Measurements from ENCODE around the gene CDK6.

Gene CDK6

DNA sequence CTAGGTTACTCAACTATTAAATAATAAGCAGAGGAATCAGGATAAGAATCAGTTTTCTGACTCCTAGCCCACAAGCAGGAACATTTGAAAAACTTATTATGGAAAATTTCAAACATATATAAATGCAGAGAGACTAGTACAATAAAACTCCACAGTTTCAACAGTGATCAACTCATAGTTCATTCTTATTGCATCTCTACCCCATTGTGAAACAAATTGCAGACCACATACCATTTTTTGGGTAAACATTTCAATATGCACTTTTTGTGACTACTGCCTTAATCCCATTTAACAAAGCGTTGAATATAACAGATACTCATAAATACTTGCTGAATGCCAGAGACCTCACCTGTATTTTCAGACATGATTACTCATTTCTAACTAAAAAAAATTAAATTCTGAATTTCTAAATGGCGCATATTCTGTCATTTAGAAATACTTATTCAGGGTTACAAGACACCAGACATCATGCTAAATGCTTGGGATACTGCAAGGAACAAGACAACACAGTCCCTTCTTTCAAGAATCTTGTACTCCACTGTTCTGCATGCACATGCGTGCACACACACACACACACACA lies 11.4 kb downstream of the CDK6 start:
- no peak for DNase-seq

DNA sequence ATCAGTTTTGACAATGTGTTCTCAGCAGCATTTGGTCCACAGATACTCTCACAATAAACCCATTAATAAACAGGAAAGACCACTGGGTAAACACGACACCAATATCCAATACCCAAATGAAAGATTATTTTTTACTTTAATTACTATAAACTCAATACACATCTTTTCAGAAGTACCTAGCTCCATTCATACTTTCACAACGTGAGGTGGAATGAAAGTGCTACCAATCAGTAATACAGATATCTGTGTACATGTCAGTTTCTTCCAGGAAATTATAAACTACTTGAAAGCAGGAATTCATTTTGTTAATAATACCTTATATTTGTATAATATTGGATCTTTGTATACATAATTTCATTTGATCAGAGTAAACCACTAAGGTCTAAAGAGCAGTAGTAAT lies 11.9 kb downstream of the CDK6 start:
- DNase-seq: no peak

DNA sequence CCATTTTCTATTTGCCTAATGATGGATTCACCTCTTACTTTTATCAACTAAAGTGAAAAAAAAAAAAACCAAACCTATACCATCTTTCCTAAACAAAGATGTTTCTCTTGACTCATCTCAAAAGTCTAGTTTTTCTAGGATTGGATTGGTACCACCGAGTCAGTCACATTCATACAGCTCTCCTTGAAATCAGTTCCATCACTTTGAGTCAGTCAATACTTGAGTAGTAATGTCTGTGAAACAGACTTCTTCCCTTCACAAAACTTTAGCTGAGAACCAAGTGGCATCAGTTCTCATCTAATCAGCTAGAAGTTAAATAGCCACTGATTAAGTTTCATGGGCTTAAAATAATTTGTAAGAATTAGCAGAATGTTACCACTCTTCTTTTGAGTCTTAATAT lies 13.3 kb downstream of the CDK6 start:
- DNase-seq: no peak

DNA sequence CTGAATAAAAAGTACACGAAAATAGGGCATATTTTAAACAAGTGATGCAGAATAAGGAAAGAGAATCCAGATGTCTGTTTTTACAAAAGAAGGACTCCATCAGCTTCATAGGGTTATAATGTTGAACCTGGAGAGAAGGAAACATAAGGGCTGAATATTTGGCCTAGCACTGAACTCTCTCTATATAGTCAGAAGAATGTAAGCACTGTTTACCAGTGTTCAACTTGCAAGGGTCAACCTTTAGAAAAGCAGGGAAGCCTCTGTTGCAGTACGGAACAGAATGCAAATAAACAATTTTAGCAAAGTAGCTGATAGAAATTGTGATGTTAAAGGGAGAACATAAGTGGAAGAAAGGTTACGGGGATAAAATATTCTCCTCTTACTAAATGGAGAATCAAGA lies 16.2 kb downstream of the CDK6 start:
- no peak for DNase-seq

DNA sequence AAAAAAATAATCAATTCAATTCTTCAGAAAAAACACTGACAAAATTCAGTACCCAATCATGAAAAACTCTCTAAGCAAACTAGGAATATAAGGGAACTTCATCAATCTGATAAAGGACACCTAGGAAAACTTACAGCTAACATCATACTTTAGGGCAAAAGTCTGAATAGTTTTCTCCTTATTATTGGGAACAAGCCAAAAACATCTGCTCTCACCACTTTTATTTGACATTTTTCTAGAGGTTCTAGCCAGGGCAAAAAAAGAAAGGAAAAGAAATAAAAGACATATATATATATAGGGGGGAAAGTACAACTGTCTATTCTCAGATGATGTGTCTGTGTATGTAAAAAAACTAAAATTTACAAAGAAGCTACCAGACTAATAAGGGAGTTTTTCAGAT lies 19.0 kb downstream of the CDK6 start:
- no peak for DNase-seq

DNA sequence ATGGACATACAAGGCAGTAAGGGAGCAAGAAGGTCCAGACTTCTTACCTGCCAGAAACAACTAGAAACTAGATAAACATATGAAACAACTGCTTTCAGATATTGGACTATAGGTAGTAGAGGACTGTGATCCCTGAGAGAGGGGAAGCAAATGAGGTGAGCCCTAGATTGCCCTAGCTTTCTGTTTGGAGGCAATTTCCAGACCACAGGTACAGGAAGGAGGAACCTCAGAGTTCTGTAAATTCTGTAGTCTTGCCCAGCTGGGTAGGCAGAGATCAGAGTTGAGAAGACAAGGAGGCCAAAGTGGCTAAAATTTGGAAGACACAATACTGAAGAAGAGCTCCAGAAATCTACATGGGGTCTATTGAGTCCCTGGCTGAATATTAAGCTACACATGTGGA lies 21.0 kb downstream of the CDK6 start:
- no peak for DNase-seq

DNA sequence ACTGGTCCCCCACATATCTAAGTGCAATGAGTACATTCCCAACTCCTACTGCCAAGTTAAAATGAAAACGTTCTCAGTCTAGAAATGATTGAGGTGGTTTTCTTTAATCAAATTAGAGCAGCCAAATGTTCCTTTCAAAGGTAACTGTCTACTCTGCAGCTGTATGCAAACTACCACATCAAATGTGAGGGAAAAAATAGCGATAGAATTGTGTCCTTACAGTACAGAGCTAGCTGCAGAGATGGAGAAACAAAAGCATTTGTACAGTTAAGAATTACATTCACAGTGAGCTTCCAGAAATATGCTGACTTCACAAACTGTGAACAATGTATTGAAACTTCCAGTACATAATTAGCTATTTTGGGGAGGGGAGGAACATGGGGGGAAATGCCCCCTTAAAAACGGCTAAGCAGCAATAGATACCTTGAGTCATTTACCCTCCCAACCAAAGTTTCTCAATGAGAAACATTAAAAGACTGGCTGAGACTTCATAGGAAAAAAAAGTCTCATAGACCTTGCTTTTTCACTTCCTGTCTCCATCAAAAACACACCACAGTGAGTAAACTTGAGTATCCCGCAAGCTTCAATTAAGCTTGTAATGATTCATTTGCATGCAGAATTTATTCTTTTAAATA lies 22.9 kb downstream of the CDK6 start:
- DNase-seq: peak; percentile 39

DNA sequence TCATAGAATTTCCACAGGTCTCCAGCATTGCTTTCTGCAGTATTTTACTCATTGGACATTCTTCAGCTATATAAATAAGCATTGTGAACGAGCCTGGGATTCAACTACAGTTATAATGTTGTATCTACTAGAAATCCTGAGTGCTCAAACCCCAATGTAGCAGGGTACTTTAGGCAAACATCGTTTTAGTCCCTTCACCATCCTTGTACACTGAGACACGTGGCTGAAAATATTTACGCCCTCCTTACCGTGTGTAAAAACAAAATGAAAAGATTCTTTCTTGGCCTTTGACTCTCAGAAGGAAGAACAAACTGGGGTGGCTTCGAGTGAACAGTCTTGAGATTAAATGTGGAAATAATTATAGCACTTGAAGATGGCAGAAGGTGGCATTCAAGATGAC lies 25.2 kb downstream of the CDK6 start:
- DNase-seq: no peak

DNA sequence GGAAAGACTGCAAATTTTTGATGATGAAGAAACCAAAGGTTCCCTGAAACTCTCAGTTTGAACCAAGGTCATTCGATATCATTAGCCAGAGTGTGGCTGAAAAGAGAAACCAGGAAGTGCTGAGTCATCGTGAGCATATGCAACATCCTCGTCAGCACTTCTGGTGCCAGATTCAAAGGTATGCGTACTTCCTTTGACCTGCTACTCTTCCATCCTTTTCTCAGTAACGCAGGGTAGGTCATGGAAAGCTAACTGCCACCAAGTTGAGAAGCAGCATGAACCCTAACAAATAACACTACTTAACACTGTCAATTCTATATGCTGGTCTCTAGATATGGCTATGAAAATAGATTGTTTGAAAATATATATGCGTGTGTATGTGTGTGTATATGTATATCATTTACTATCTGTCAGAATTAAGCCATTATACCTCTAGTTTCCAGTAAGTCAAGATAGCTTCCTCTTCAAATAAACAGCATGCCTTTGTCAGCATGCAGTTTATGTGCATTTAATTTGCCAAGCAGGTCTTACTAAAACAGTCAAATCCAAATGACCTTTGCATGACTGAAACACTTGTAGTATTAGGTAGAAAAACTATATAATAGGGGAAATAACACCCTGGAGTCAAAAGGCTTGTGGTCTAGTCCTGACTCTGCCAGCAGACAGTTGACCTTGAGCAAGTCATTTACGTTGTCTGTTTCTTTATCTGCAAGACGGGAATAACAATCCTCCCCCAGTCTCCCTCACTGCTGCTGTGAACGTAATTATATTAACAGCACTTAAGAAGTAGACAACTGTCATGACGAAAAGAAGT lies 26.4 kb downstream of the CDK6 start:
- peak; percentile 90 for DNase-seq

DNA sequence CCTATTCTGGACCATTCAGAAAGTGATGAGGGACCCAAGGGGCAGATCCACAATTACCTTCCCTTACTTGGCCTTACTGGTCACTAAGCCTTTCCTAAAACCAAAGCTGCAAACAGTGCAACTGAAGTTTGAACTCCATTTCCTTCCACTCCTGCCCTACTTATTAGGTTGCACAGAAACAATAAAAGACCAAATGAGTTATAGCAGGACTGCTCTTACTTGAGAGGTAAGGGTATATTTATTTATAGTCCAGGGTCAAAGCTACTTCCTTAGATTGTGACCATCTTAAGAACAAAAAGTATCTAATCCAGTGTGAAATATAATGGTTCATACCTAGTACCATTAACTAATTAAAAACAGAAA lies 27.0 kb downstream of the CDK6 start:
- no peak for DNase-seq

DNA sequence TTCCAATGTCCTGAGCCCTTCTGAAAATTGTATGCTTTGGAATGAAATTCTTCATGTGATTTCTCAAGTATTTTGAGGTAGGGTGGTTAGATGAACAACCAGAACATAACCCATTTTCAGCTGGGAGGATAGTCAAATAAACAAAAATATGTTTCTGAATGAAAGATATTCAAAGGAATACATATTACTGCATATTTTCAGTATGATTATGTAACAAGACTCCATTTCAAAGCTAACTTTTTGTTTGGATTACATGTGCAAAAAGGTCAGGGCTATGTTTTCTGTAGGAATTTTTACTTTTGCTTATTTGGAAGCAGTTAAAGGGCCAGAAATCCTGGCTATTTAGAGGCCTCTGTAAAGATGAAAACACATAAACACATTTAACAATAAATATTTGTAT lies 27.7 kb downstream of the CDK6 start:
- no peak for DNase-seq

DNA sequence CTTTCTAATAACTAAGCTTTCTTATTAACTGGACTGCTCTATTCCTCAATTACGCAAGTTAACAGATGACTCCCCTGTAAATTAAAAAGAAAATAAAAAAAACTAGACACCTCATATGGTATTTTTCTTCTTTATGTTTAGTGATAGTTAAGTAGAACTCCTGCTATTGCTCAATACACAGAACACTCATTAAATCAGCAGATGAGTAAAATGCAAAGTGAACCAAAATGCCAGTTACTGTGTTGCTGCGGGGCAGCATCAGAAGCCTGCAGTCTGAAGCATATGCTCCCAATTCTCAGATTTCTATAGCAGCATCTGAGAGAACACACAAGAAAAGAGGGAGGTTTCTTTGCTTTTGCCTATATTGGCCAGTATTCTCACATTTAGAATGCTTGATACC lies 28.4 kb downstream of the CDK6 start:
- DNase-seq: no peak

DNA sequence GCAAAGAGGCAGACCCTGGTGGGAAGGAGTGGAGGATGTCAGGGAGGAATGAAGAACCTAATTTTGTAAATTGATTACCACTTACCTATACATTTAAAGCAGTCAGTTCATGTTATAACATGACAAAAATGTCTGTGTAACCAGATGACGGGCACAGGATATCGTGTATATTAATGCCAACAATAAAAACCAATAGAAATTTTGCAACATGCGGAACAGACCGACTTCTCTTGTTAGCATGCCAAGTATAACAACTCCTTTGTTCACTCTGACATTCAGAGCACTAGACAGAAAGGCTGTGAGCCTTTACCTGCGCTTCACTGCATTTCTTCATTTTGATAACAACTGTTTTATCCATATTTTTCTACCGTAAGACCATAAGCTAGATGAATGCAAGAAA lies 29.9 kb downstream of the CDK6 start:
- DNase-seq: no peak

DNA sequence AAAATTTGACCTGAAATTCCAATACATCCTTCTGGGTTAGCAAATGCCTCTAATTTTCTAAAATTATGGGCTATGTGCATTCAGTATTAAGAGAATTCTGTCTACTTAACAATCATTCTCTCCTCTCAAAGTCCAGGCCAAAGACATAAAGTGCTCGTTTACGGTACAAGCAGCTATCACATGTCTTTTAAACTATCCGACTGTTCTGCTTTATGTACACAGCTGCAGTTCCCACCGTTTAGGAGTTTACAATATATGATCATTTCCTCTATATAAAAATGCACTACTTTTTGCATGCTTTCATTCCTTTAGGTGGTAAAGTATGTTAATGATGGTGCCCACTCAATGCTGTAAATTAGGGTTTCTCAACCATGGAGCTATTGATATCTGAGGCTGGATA lies 34.0 kb downstream of the CDK6 start:
- no peak for DNase-seq

DNA sequence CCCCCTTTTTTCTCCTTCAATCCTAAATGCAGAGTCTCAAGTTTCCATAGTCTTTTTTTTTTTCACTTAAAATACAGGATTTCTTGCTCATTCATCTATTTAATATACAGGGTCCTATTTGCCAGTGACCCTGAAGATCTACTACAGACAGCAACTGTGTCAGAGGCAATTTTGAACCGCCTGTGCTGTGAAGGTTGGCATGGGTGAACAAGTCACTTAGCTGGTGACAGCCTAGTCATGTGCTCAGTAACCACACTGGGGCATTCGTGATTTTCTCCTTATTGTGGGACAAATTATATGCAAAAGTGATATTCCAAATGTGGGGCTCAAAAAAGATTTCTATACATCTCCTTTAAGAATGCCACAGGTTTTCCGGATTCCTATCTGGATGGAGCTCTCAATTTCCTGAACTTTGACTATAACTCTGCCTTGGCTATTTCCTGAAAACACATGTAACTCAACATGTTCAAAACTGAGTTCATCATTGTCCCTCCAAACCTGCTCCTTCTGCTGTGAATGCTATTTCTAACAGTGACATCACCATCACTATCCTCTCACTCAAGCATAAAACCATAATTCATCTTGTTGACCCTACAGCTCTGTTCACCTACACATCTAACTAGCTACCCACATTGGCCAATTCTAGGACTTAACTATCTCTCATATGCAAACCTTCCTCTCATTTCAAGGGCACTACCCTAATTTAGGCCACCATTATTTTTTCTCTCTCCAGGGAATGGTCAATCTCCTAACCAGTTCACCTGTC lies 36.7 kb downstream of the CDK6 start:
- no peak for DNase-seq

DNA sequence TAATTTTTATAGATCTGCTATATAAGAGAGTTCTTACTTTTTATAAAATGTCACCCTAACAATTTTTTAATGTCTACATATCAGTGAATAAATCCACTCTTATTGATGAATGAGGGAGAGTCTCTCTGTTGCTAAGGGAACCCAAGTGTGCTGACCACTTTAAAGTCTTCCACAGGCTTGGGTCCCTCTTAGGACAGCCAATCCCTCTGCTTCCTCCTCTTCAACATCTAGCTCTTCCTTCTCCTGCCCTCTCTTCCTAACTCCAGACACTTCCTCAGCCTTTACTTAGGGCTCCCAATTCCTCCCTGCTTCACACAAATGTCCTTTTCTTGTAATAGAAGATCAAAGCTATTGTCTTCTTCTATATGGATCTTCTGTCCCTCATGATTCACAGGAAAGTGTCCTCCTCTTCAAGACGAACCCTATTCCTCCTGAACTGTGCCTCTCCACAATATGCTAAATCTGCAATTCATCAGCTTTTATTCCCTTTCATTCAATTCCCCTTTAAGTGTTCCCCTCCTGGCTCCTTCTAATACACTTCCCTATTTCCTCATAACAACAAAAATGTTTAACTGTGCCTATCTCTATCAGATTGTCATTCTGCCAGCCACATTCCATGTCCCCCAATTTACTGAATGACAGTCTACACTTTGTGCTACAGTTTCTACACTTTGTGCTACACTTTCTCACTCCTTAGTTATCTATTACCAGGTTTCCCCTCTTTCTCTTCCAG lies 37.7 kb downstream of the CDK6 start:
- DNase-seq: peak; percentile 56

DNA sequence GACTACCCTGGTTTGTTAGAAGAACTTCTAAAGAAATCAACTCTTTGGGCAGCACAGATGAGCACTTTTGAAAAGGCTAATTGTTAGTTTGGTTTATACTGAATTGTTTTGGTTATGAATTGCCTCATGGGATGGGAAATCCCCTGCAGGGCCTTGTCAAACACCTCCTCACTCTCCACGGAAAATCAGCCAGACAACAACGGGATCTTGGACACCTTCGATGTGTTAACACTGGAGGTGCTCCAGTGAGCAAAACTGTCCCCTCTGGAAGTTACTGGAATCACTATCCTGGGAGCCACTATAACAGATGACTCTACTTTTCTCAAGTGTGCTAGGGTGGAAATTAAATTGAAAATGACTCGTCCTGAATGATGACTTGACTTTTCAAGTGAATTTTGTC lies 38.7 kb downstream of the CDK6 start:
- DNase-seq: no peak

DNA sequence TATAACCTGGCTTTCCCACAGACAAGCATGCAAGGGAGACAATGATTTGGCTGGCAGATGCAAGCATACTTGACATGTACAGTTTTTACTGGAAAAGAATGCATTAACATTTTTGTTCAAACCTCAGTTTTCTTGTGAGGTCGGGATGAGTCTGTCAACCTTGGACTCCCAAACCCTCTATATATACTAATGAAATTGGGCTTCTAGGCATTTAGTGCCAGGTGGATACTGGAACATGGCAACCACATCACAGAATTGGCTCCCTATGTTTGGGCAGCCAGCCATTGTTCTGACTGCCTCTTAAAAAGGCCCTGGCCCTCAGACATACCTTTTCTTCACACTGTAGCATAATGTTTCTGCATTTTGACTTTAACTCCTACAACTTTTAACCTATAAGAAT lies 39.1 kb downstream of the CDK6 start:
- DNase-seq: no peak

DNA sequence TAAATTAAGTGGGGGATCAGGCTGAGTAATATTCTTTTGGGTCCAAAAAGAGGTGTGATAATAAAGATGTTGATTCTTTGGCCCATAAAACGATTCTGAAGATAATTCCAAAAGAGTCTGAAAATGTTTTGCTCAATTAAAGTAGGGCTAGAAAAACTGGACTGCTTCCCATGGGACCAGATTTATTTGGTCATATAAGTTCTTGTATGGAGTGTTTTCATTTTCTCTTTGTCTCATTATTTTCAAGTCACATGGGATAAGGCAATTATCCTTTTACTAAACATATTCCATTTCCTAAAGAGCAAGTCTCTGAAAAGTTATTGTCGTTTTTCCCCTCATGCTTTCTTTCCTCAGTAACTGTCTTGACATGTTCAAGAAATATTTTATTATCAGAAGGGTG lies 41.5 kb downstream of the CDK6 start:
- no peak for DNase-seq

DNA sequence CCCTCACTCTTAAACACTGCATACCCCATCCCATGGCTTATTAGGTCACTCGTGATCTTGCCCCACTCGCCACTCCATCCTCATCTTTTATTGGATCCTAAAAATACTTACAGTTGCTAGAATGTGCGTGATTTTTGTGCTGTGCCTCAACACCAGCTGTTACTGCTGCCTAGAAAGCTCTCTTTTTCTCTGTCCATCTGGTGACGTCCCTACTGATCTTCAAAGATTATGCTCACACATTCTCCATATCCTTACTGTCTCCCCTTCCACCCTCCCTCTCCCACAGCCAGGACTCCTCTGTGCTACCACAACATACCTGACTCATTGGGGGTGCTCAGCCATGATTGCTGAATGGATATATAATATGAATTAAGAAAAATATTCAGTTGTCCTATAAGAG lies 42.0 kb downstream of the CDK6 start:
- no peak for DNase-seq

DNA sequence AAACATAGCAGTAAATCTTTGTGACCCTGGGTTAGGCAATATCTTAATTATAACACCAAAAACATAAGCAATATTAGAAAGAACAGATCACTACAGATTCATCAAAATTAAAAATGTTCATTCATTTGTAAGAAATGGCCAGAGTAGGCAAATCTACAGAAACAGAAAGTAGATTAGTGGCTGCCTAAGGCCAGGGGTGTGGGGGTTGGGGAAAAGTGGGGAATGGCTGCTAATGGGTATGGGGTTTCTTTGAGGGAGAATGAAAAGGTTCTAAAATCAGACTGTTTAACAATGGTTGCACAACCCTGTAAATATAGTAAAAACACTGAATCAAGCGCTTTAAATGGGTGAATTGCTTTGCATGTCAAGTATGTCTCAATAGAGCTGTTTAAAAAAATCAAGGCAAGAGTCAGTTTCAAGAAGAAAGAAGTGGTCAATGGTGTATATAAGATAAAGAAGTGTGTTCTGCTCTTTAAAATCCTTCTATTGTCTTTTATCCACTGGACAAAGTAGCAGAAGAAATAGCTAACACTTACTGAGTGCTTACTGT lies 42.6 kb downstream of the CDK6 start:
- DNase-seq: no peak

DNA sequence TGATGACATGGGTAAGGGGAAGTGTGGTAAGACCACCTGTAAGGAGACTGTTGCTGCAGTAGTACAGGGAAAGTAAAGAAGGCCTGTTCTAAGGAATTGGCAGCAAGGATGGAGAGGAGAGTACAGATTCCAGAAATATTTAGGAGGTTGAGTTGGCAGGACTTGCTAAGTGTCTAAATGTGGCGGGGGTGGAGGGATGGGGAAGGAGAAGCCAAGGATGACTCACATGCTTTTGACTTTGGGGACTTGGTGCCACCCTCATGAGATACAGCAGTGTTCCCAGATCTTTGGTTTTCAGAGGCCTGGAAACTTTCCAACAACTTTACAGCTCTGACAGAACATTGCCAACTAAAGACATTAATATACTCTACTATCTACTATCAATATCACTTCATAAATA lies 45.4 kb downstream of the CDK6 start:
- DNase-seq: no peak
